Measurements from ENCODE around the gene PDLIM3. TPM values are rescaled to one million over a fixed set of nuclear protein-coding genes. Genes with fewer than 3 reads are reported as not detected.
A peak's percentile ranks its signal among the peaks of the same experiment; 100 is the strongest.

PDLIM3 gene
- total RNA-seq, 1 experiment from 2014 or later: 4.8 TPM

DNA sequence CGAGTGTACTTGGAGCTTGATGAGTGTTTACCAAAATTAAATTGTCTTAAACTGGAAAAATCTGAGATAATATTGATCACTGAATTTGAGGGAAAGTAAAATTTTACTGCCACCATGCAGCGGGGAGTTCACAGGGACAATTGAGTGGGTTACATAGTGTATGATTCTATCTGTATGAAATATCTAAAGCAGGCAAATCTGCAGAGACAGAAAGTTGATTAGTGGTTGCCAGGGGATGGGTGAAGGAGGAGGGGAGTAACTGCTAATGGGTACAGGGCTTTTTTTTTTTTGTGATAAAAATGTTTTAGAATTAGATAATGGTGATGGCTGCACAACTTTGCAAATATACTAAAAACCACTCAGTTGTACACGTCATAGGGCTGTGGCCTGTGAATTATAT, 35.4 kb upstream of the PDLIM3 start:
- H3K4me1 ChIP-seq: peaks cover 21% of the 10 kb centered on the region
- ChIA-PET CTCF (no interaction called here), POLR2A (no interaction called here)
- Mint-ChIP-seq H3K27me3 (ENCODE audit: insufficient read depth, unreplicated experiment) (no peaks in the 10 kb centered on the region), H3K9me3 (ENCODE audit: unreplicated experiment) (no peaks in the 10 kb centered on the region), H3K36me3 (ENCODE audit: insufficient read depth, unreplicated experiment) (no peaks in the 10 kb centered on the region), H3K4me1 (ENCODE audit: low read depth, unreplicated experiment) (peaks cover 17% of the 10 kb centered on the region), H3K27ac (ENCODE audit: unreplicated experiment) (no peak overlapping the region), H3K4me3 (ENCODE audit: unreplicated experiment) (no peak overlapping the region)
- no peaks in the 10 kb centered on the region for H3K36me3 ChIP-seq (ENCODE audit: control insufficient read depth, insufficient read depth, low read length)
- H3K4me3 ChIP-seq (ENCODE audit: low read depth, low read length): no peak overlapping the region
- no peaks in the 10 kb centered on the region for H3K27me3 ChIP-seq (replicated peaks; ENCODE audit: control insufficient read depth, insufficient read depth, low read length)
- intact Hi-C loops (cut with micrococcal nuclease; ENCODE audit: unreplicated experiment): no loop called here
- no peaks in the 10 kb centered on the region for H3K9me3 ChIP-seq
- TF ChIP-seq, protein P1, sequence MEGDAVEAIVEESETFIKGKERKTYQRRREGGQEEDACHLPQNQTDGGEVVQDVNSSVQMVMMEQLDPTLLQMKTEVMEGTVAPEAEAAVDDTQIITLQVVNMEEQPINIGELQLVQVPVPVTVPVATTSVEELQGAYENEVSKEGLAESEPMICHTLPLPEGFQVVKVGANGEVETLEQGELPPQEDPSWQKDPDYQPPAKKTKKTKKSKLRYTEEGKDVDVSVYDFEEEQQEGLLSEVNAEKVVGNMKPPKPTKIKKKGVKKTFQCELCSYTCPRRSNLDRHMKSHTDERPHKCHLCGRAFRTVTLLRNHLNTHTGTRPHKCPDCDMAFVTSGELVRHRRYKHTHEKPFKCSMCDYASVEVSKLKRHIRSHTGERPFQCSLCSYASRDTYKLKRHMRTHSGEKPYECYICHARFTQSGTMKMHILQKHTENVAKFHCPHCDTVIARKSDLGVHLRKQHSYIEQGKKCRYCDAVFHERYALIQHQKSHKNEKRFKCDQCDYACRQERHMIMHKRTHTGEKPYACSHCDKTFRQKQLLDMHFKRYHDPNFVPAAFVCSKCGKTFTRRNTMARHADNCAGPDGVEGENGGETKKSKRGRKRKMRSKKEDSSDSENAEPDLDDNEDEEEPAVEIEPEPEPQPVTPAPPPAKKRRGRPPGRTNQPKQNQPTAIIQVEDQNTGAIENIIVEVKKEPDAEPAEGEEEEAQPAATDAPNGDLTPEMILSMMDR (IDR thresholded peaks at IDR 0.05; ENCODE audit: insufficient read depth in 1 of 2, low read depth in 1 of 2, low read length in 1 of 2, severe bottlenecking in 1 of 2, unreplicated experiment in 1 of 2): no peak
- no peak for DNase-seq
- no TSS peak for BruUV-seq (replicated peaks)

GRCh38 chr4:185567381-185568376, 32.4 kb upstream of the PDLIM3 start:
- peaks cover 21% of the 10 kb centered on the region for H3K4me1 ChIP-seq
- H3K4me1 Mint-ChIP-seq (ENCODE audit: low read depth, unreplicated experiment): peaks cover 19% of the 10 kb centered on the region
- ChIA-PET POLR2A (no interaction called here), CTCF (no interaction called here)
- H3K36me3 ChIP-seq (ENCODE audit: control insufficient read depth, insufficient read depth, low read length): no peaks in the 10 kb centered on the region
- H3K36me3 Mint-ChIP-seq (ENCODE audit: insufficient read depth, unreplicated experiment): no peaks in the 10 kb centered on the region
- TF ChIP-seq, protein P1 (IDR thresholded peaks at IDR 0.05; ENCODE audit: insufficient read depth in 1 of 2, low read depth in 1 of 2, low read length in 1 of 2, severe bottlenecking in 1 of 2, unreplicated experiment in 1 of 2): no peak
- H3K27me3 Mint-ChIP-seq (ENCODE audit: insufficient read depth, unreplicated experiment): no peaks in the 10 kb centered on the region
- H3K9me3 Mint-ChIP-seq (ENCODE audit: unreplicated experiment): no peaks in the 10 kb centered on the region
- H3K4me3 ChIP-seq (ENCODE audit: low read depth, low read length): no peak overlapping the region
- H3K27ac Mint-ChIP-seq (ENCODE audit: unreplicated experiment): peak overlapping the region; percentile 69
- no peaks in the 10 kb centered on the region for H3K27me3 ChIP-seq (replicated peaks; ENCODE audit: control insufficient read depth, insufficient read depth, low read length)
- H3K4me3 Mint-ChIP-seq (ENCODE audit: unreplicated experiment): no peak overlapping the region
- no peaks in the 10 kb centered on the region for H3K9me3 ChIP-seq
- intact Hi-C loops (cut with micrococcal nuclease; ENCODE audit: unreplicated experiment): no loop called here
- no peak for DNase-seq
- no TSS peak for BruUV-seq (replicated peaks)

DNA sequence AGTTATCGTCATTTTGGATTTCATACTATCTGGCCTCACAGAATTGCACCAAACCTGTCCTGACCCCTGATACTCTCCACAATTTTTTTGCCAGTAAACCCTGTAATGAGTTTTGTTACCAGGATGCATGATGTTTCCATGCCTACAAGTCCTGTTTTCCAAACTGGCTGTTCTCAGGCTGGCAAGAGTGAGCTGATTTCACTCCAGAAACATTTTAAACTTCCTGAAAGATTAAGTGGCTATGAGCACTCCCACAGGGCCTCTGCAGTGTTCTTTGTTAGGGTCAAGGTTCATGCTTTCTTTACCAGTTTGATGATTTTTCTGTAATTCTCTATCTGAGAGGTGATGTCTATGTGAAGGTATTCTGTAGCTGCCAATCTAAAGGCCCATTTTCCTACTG, 31.7 kb upstream of the PDLIM3 start:
- Histone ChIP-seq H3K36me3 (ENCODE audit: control insufficient read depth, insufficient read depth, low read length) (no peaks in the 10 kb centered on the region), H3K9me3 (no peaks in the 10 kb centered on the region), H3K27me3 (replicated peaks; ENCODE audit: control insufficient read depth, insufficient read depth, low read length) (no peaks in the 10 kb centered on the region), H3K4me1 (peaks cover 21% of the 10 kb centered on the region), H3K4me3 (ENCODE audit: low read depth, low read length) (no peak overlapping the region)
- no peaks in the 10 kb centered on the region for H3K36me3 Mint-ChIP-seq (ENCODE audit: insufficient read depth, unreplicated experiment)
- POLR2A ChIA-PET: no interaction called here
- CTCF ChIA-PET: no interaction called here
- H3K4me3 Mint-ChIP-seq (ENCODE audit: unreplicated experiment): no peak overlapping the region
- DNase-seq: peak in 1 of 2 experiments; percentile 20
- H3K27ac Mint-ChIP-seq (ENCODE audit: unreplicated experiment): peak overlapping the region; percentile 69
- TF ChIP-seq, protein P1 (IDR thresholded peaks at IDR 0.05; ENCODE audit: insufficient read depth in 1 of 2, low read depth in 1 of 2, low read length in 1 of 2, severe bottlenecking in 1 of 2, unreplicated experiment in 1 of 2): no peak
- intact Hi-C loops (cut with micrococcal nuclease; ENCODE audit: unreplicated experiment): no loop called here
- no TSS peak for BruUV-seq (replicated peaks)
- no peaks in the 10 kb centered on the region for H3K9me3 Mint-ChIP-seq (ENCODE audit: unreplicated experiment)
- H3K4me1 Mint-ChIP-seq (ENCODE audit: low read depth, unreplicated experiment): peaks cover 19% of the 10 kb centered on the region
- H3K27me3 Mint-ChIP-seq (ENCODE audit: insufficient read depth, unreplicated experiment): no peaks in the 10 kb centered on the region
